Mesothelial cell of epicardium (in vitro differentiated cells): ENCODE measurements around the gene RSBN1L. TPM values are rescaled to one million over a fixed set of nuclear protein-coding genes. Genes with fewer than 3 reads are reported as not detected.

Experiments
- DNase-seq, 2 experiments: peaks; one replicate each; pipeline ENCODE4 v3.0.0; 2021; ENCODE audit warnings: low spot score in 2 of 2; ENCODE audit not compliant: unreplicated experiment in 2 of 2
- H3K27ac Mint-ChIP-seq: 2 replicates; pipeline ENCODE4 v1.8.0; 2021; ENCODE audit warnings: mixed read lengths
- H3K27me3 Mint-ChIP-seq: 2 replicates; pipeline ENCODE4 v1.8.0; 2021; ENCODE audit warnings: low read depth, mixed read lengths
- H3K36me3 Mint-ChIP-seq: 2 replicates; pipeline ENCODE4 v1.8.0; 2021; ENCODE audit warnings: mixed read lengths
- H3K4me1 Mint-ChIP-seq: 2 replicates; pipeline ENCODE4 v1.8.0; 2021; ENCODE audit warnings: mixed read lengths
- H3K4me3 Mint-ChIP-seq: 2 replicates; pipeline ENCODE4 v1.8.0; 2021; ENCODE audit warnings: mild to moderate bottlenecking, moderate library complexity, mixed read lengths
- H3K9me3 Mint-ChIP-seq: 2 replicates; pipeline ENCODE4 v1.8.0; 2021; ENCODE audit warnings: mixed read lengths
- total RNA-seq: library from RNA; stranded (reverse); gene quantifications from 3 replicates; pipeline ENCODE4 v1.2.1, GENCODE V29; 2021
- TF ChIP-seq, protein P1 (sequence below): fragments of 200-600 bp; sonication (generic); IDR thresholded peaks from one replicate; pipeline ENCODE4 v1.5.0; 2021; ENCODE audit warnings: antibody characterized with exemption; ENCODE audit not compliant: unreplicated experiment

Gene RSBN1L
- total RNA-seq, 1 donor from 2014 or later = 26.7 TPM

DNA sequence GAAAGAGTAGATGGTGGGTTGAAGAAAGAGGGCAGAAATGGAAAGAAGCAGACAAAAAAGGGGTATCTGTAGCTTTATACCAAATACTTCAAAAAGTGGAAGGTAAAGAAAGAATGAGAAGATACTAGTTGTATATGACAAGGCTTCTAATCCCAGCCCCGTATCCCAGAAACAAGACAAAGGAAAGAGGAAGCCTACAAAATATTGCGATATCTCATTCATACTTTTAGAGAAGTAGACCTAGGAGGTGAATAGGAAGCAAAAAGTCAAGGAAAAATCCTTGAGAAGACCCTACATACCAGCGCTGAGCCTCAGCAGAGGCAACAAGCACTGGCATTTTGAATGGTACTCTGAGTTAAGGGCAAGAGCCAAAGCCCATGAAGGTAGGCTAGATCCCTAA, 128.9 kb downstream of the RSBN1L start:
- peaks cover 50% of the 10 kb centered on the region for H3K9me3 Mint-ChIP-seq
- no peak overlapping the region for H3K4me3 Mint-ChIP-seq
- DNase-seq = no peak
- H3K4me1 Mint-ChIP-seq = peaks cover 9% of the 10 kb centered on the region
- H3K27me3 Mint-ChIP-seq = no peaks in the 10 kb centered on the region
- H3K36me3 Mint-ChIP-seq = peaks cover 53% of the 10 kb centered on the region
- no peak overlapping the region for H3K27ac Mint-ChIP-seq
- TF ChIP-seq, protein P1, sequence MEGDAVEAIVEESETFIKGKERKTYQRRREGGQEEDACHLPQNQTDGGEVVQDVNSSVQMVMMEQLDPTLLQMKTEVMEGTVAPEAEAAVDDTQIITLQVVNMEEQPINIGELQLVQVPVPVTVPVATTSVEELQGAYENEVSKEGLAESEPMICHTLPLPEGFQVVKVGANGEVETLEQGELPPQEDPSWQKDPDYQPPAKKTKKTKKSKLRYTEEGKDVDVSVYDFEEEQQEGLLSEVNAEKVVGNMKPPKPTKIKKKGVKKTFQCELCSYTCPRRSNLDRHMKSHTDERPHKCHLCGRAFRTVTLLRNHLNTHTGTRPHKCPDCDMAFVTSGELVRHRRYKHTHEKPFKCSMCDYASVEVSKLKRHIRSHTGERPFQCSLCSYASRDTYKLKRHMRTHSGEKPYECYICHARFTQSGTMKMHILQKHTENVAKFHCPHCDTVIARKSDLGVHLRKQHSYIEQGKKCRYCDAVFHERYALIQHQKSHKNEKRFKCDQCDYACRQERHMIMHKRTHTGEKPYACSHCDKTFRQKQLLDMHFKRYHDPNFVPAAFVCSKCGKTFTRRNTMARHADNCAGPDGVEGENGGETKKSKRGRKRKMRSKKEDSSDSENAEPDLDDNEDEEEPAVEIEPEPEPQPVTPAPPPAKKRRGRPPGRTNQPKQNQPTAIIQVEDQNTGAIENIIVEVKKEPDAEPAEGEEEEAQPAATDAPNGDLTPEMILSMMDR = no peak

DNA sequence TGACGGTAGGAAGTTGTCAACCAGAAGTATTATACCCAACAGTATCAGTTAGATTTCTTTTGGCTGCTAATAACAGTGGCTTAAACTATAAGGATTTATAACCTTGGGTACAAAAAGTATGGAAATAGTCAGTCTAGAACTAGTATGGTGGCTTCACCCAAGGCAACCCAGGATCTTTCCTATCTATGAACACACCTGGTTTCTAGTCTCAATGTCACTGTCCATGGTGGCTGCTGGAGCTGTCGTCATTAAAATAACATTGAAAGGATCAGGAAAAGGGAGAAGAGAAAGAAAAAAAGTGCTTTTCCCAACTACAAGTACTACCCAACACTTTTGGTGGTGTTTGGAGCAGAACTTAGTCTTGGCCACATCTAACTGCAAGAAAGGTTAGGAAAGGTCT, 130.0 kb downstream of the RSBN1L start:
- TF ChIP-seq, protein P1 = no peak
- H3K4me1 Mint-ChIP-seq = peaks cover 10% of the 10 kb centered on the region
- peaks cover 39% of the 10 kb centered on the region for H3K9me3 Mint-ChIP-seq
- H3K4me3 Mint-ChIP-seq = no peak overlapping the region
- H3K27me3 Mint-ChIP-seq = no peaks in the 10 kb centered on the region
- no peak overlapping the region for H3K27ac Mint-ChIP-seq
- H3K36me3 Mint-ChIP-seq = peaks cover 42% of the 10 kb centered on the region
- no peak for DNase-seq

GRCh38 chr7:77827999-77828398, 131.7 kb downstream of the RSBN1L start:
- H3K9me3 Mint-ChIP-seq = peaks cover 30% of the 10 kb centered on the region
- no peak overlapping the region for H3K4me3 Mint-ChIP-seq
- DNase-seq = no peak
- peaks cover 29% of the 10 kb centered on the region for H3K36me3 Mint-ChIP-seq
- TF ChIP-seq, protein P1 = no peak
- H3K27me3 Mint-ChIP-seq = no peaks in the 10 kb centered on the region
- H3K27ac Mint-ChIP-seq = no peak overlapping the region
- peaks cover 12% of the 10 kb centered on the region for H3K4me1 Mint-ChIP-seq

GRCh38 chr7:77830649-77831355, 134.5 kb downstream of the RSBN1L start:
- H3K4me3 Mint-ChIP-seq = no peak overlapping the region
- H3K9me3 Mint-ChIP-seq = peaks cover 10% of the 10 kb centered on the region
- peaks cover 13% of the 10 kb centered on the region for H3K4me1 Mint-ChIP-seq
- no peak for DNase-seq
- TF ChIP-seq, protein P1 = no peak
- no peak overlapping the region for H3K27ac Mint-ChIP-seq
- peaks cover 13% of the 10 kb centered on the region for H3K36me3 Mint-ChIP-seq
- H3K27me3 Mint-ChIP-seq = no peaks in the 10 kb centered on the region

DNA sequence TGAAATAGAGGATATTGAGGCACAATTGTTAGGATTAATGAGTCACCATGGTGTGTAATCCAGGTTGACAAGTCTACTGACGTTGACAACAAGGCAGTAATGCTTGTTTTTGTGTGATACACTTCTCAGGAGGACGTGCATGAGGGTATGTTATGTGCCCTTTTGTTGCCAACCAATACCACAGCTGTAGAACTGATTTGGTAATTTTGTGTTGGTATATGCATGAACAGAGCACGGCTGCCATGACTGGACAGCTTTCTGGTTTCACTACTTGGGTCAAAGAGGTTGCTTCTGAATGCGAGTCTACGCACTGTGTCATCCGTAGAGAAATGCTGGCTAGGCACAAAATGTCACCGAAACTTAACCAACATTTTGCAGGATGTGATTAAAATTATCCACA, 135.2 kb downstream of the RSBN1L start:
- Mint-ChIP-seq H3K4me3 (no peak overlapping the region), H3K9me3 (peaks cover 9% of the 10 kb centered on the region), H3K27ac (no peak overlapping the region), H3K4me1 (peaks cover 13% of the 10 kb centered on the region), H3K27me3 (no peaks in the 10 kb centered on the region), H3K36me3 (peaks cover 10% of the 10 kb centered on the region)
- TF ChIP-seq, protein P1 = no peak
- no peak for DNase-seq
